Limb (tissue), 2 donors: ENCODE data around the gene EPHB1.

ENCODE experiments used
- DNase-seq, 2 donors: peaks; one replicate each; pipeline ENCODE4 v3.0.0-alpha.2; 2016; ENCODE audit errors: extremely low spot score in 2 of 2

The EPHB1 gene

DNA sequence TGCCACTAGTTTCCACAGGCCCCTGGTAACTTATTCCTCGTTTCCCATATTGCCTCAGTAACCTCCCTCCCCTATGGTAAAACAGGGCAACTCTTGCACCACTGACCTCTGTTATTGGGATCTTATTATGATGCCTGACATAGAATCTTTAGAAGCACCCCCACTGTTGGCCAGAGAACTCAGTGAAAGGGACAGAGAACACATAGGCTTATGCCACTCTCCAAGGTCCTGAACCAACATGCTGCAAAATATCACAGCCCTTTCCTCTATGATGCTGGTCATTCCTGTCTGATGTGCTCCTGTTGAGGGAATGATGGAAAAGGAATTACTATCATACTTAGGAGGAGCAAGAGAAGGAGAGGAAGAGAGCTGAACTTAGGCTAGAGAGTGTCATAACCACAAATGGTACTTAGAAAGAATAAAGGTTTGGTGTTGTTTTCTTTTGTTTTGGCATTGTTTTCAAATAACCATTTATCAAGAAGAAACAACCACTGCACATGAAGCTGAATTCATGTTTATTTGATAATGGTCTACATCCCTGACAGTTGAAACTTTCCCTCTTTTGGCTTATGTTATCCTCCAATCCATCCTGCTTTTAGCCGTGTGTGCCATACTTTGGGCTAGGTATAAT, 330.2 kb downstream of the EPHB1 start:
- DNase-seq: peak; percentile 39 to 54

DNA sequence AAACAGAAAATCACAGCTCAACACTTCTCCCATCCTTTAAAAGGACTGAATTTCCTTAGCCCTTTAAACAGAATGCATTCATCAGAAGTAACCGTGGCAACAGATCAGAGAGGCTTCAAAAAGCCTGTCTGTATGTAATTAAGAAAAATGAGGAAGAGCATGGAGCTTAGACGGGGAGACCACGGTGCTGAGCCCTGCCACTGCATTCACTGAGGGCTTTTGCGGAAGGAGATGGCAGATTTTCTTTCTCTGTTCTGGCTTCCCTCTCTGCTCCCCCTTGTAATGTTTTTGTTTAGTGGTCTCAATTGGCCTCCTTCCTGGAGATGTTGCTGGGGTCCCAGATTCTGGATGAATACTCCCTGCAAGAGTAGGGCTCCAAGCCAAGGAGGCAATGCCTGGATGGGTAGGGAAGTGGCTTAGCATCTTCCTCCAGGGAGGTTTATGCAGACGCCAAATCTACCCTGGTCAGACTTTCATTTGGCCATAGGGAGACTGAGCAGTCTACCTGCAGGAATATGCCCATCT, 332.9 kb downstream of the EPHB1 start:
- DNase-seq: no peak

DNA sequence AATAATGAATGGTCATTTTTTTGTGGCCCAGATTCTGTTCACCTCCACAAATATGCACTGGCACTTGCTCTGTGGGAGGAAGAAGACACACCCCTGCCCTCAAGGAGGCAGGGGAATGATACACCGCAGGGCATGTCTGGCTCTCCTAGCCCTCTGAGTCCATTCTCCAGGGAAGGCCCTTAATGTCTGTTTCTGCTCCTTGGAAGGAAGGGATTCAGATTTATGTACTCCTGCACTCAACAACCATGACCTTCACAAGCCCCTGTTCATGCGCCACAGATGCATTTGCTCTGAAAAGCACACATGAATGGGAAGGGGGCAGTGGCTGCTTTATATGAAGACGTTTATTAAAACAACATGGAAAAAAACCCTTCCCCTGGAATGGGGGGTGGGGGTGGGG, 333.8 kb downstream of the EPHB1 start:
- DNase-seq: no peak

DNA sequence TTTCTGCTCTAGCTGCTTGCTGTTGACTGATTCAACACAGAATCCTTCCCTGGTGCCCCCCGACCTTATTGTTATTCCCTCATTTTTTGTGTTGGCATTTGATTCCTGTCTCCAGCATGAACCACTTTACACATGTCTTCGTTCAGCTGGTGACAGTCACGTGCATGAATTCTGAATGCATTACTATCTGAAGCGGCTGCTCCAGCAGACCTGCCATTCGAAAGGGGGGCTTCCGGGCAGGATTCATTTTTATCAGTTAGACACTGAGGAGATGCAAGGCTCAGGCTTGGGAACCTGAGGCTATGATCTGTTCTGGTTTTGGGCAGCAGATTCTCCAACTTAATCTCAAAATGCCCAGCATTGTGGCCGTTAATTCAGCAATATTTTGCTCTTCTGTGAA, 336.2 kb downstream of the EPHB1 start:
- no peak for DNase-seq

DNA sequence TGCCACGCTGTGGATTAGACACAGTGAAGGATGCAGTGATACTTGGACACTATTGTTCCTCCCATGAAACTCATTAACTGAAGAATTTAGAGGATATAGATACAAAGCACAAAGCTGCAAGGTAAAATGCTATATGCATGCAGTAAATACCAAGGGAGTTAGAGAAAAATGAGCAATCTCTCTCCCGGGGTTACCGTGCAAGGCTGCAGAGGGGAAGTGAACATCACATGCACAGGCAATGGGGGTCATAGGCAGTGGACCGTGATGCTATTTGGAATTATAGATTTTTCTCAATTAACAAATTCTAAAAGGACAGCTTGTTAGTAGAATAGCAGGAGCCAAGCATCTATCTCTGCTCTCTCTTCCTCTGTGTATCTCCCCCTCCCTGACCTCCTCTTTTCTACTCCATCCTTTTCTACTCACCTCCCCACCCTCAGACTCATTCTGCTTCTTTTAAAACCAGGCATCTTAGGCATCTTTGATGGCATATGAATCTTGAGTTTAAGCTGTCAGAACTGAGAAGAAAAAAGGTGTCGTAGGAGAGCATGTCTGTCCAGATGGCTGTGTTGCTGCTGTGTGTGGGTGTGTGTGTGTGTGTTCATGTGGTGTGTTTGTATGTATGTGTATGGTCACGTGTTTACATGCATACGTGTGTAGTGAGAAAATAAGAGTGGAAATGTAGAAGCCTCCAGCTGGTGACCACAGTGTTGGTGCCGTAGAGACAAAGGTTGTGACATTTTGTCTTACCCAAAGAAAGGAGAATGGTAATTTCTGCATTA, 339.0 kb downstream of the EPHB1 start:
- no peak for DNase-seq

DNA sequence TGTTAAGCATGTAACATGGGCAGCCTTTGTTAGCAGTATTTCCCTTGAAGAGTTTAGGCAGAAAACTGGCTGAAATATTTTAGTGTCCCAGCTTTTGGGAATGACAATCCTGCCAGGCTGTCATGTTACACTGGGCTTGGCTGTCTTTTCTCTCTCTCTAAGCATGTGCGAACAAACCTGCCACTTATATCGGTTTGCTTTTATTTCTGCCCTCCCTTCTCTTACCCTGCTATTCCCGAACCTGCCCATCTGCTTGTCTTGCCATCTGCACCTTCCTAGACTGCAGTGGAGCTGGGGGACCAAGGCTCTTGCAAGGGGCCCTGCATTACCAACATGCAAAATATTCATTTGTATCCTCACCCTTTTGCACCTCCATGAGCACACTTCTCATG, 339.6 kb downstream of the EPHB1 start:
- DNase-seq: no peak

DNA sequence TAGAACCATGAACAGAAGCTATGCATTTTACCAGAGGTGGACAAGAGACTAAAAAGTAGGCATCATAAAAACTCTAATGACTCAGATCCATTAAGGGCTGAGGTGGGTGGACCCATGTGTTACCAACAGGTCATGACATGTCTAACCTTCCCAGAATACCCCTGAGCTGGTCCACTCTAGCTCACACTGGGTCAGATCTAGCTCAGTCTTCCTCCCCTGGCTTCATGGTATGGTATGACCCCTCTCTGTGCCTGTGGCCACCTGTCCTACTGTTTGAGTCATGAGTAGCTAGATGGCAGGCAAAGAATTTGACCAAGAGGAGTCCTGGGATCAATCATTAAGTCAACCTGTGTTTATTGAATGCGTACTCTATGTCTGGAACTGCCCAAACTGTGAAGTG, 340.4 kb downstream of the EPHB1 start:
- no peak for DNase-seq

DNA sequence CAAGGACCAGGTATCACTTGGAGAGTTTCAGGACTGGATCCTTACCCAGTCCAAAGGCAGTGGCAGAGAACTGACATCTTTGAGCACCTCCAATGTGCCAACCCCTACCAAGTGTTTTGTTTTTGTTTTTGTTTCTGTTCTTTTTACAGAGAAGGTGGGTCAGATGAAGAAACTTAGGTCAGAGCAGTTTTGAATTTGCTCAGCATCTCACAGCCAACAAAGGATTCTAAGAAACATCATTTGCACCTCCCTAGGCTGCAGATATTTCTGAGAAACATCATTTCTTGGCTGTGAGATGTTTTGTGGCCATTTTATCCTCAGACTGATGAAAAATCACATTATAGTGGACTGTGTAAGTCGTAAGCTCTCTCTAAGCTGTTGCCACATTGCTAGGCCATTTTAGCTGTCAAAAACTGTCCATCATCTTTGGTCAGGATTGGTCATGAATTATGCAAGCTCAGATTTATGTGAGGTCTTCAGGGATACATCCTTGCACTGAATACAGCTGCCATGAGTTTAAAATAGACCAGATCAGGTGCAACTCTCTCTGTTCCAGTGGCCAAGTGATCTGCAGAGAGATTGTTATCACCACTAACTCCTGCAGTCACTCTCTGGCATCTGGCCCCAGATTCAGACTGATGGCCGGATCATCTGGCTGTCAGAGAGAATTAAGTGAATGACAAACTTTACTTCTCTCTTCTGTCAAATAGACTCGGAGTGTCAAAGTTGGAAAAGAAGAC, 341.5 kb downstream of the EPHB1 start:
- no peak for DNase-seq

DNA sequence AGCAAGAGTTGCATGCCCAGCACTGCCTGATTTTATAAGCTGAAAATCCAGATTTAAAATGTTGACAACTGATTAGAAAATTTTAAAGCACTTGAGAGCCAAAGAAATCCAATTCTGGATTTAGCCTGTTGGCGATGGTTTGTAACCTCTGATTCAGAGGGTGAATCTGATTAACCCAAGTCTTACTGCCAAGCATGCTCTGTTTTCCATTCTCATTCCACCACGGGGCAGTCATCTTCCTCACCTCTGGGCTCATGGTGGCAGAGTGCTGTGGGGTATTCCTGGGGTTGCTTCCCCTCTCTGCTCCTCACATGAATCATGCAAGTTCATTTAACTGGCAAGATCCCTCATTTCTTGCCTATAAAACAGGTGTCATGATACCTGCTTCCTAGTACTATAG, 342.2 kb downstream of the EPHB1 start:
- DNase-seq: no peak

DNA sequence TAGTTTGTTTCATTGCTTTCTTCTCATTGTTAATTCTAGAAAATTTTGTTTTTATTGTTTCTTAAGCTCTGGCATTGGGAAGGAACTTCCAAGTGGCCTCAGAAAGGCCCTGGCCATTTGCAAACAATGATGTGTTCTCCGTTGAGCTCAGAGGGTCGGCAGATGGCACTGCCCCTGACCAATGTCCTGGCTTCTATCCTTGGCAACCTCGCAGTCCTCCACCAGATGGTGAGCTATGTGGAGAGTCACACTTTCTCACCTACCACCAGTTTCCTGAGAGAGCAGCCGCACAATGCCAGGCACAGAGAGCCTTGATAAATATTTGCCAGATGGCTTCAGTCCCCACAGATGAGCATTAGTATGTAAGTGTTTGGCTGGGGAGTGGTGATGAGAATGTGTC, 343.7 kb downstream of the EPHB1 start:
- no peak for DNase-seq

DNA sequence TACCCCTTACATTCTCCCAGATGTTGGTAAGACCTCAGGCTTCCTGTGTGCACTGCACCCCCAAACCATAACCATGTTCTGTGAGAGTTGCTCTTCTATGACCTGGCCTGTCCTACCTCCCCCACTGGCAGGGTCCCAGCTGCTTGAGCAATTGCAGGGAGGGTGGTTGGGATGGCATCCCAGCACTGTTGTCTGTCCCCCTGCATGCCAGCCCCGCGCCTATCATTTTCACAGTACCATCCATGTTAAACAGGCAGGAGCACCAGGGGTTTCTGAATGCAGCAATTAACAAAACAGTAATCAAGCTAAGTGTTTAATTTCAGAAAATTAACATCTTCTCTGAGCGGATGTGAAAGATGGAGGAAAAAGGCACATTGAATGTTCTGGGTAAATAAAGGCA, 345.5 kb downstream of the EPHB1 start:
- DNase-seq: no peak

DNA sequence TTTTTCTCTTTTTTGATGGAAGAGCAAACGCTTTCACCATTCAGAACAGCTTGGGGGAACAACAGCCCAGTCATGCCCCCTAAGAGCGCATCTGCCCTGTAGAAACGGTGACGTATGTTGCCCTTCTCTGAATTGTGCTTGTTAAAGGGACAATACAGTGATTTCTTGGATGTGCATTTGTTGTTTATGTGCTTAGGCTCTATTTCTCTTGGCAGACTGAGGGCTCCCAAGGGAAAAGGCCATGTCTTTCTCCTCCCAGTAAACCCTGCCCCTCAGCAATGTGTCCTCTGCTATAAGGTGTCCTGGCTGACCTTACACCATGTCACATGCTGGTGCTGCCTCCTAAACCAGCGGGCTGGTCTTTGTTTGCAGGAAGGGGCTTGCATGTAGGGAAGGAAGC, 346.1 kb downstream of the EPHB1 start:
- DNase-seq: no peak

DNA sequence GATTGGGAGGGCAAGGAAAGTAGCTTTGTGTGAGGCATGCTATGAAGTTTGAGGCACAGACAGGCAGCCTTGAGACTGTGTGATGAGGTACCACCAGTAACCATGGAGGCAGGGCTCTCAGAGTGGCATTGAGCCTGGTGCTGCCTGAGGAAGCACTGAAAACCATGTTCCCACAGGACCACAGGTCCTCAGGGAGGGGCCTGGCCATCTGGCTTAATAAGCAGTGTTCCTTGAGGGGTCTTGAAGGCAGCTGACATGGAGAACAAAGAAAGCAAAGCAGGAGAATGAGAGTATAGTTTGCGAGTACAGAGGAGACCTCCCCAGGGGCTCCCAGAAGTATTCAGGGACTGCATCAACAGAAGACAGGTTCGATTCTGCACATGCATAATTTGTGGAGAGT, 346.6 kb downstream of the EPHB1 start:
- DNase-seq: no peak

DNA sequence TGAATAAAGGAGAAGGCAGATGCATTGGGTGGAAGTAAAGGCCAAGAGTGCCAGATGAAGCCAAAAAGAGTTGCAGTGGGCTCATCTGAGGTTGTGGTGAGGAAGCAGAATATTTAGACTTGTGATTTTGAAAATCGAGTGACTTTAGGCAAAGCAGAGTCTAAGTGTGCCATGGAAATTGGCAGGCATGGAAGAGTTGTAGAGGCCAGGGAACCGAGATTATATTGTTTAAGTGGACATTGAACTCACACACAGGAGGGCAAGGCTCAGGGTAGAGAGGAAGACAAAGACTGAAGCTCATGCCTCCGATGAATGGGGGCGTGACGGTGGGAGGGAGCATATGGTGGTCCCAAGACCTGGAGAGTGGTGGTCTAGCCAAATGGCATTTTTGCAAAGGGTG, 347.5 kb downstream of the EPHB1 start:
- no peak for DNase-seq

DNA sequence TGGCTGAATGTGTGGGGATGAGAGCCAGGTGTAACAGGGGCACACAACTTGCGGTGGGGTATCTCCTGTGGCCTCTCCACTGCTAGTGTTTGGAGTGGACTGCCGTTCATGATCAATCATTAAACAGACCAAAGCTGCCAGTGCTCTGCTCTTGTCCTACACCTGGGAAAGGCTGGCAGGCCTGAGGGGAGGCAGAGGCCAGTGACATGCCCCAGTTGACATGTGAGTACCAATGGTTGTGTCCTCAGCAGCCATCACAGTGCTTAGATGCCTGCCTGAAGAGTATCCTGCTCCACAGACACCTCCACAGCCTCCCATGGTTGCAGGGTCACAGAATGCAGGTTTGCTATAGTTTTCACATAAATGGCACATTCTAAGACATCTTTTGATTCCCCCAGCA, 348.4 kb downstream of the EPHB1 start:
- no peak for DNase-seq

DNA sequence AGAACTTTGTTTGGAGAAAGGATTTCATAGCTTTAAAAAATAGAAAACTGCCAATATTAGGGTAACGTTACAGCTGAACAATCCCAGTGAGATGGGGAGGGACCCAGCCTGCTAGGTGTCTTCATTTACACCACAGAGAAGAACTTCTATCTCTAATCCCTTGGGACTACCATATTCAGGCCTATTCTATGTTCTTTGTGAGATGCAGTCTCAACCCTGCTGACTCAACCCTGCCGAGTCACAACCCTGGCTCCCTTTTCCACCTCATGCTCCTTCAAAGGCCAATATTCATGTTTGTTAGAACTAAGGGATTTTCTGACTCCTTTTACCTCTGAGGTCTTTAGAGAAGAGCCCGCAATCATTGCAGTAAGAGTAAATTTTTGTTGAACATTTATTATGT, 350.5 kb downstream of the EPHB1 start:
- no peak for DNase-seq

DNA sequence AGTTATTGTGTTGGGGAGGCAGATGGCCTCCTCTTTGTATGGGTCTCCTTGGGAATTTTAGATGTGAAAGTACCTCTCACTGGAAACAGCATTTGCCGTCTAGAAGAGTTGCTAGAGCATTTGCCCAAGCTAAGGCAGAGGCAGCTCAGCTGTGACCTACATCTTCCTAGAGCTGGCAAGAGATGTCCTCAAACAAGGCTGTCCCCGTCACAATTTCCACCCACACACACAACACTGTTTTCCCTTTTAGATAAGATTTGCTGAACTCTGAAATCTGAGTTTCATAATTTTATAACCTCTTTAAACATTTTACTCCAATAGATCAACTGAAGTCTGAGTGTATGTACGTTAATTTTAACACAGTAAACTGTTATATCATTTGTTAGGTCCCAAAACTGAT, 352.6 kb downstream of the EPHB1 start:
- no peak for DNase-seq

DNA sequence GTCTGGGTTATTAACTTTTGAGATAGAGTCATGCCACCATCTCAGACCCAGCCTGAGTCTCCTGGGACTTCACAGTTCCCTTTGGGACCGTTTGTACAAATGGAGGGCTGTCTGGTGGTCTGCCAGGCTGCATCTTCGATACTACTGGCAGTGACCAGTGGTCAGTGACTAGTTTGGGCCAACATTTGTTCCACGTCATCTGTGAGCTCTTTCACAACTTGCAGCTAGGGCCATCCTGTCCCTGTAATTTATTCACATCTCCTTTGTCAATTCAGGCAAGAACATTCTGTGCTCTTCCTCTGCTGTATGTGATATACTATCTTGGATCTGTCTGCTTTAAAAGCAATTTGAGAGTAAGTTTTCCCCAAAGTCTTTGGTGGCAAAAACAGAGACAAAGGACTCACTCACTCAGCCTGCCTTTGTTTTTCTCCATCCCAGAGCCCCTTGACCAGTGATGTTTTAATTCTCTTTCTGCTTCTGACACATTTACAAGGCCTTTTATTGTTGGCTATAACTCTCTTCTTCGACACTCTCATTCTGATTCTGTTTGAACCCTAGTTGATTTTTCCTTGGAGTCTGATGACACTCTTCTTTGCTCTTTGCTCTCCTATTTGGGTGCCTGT, 353.4 kb downstream of the EPHB1 start:
- DNase-seq: no peak

DNA sequence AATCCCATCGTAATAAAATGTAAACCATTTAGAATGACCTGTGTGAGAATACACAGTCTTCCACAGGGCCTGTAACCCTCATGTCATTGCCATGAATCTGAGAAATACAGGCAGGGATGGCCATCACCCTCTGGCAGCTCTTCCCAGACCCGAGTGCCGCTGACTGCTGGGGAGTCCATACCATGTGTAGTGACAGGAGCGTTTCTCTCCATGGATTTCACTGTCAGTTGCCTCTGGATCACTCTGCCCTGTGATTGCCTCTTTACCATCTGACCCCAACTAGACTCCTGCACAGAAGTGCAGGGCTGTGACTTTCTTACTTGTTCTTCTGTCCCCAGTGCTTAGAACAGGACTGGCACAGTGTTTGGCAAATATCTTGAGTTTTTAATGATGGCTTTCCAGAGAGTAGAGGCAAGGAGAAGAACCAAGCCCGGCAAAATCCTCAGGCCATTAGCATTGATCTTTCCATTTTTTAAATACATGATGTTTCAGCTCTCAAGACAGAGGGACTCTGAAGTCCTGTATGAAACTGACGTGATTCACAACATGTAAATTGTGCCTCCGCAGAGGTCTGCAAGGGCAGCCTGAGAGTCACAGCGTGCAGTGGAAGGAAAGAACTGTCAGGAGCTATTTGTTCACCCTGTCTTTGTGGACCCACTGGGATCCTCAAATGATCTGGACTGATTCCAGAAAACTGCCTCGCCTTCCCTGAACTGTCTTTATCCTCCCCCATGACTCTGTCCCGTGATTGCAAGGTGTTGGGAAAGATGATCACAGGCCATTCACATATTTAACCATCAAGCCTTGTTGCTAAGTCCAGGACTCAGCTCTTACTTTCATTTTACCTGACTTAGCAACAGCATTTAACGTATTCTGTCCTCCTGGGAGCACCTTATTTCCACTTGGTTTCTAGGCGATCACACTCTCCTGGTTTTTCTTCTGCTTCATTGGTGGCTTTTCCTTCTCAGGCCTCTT, 354.9 kb downstream of the EPHB1 start:
- DNase-seq: no peak

DNA sequence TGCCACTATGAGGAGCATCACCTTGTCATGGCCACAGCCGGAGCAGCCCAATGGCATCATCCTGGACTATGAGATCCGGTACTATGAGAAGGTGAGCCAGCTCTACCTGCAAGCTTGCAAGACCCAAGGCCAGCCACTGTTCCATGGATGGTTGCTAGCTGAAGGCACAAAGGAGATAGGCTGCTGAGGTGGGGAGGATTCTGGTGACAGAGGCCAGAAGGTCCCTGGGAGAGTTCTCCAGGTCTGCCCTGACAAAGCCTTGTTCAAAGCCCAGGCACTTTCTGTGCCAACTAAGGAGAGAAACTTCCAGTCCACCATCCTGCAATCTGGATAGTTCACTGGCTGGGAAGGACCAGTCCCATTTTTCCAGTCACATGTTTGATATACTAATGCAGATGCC, 359.1 kb downstream of the EPHB1 start:
- DNase-seq: no peak

DNA sequence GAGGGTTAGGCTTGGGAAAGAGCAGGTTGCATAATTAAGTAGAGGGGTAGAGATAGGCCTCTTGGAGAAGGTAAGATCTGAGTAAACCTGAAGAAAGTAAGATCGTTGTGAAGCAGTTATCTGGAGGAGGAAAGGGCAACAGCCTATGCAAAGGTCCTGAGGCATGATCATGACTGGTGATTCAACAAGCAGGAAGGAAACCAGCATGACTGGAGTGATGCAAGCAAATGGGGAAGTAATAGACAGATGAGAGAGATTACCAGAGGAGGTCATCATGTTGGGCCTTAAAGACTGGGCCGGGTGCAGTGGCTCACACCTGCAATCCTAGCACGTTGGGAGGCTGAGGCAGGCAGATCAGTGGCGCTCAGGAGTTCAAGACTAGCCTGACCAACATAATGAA, 360.2 kb downstream of the EPHB1 start:
- no peak for DNase-seq
